H9 (cell line): ENCODE data around the gene IGFL1. TPM values are rescaled to one million over a fixed set of nuclear protein-coding genes. Genes with fewer than 3 reads are reported as not detected.
"Not testable (repeated sequence)": the region's sequence is repeated elsewhere in the genome, so short reads cannot be mapped to it uniquely, and the experiment has no call there.

Experiments used
- DNase-seq: peaks from one replicate; pipeline ENCODE4 v3.0.0-alpha.2; 2017
- H2AFZ ChIP-seq: one replicate; pipeline ENCODE4 v1.6.1; 2013; ENCODE audit warnings: mild to moderate bottlenecking, low read length, control low read depth, moderate library complexity
- H2AK5ac ChIP-seq: 2 replicates; pipeline ENCODE4 v1.6.1; 2013; ENCODE audit warnings: low read length, control low read depth, mixed read lengths; ENCODE audit not compliant: insufficient read length
- H2BK120ac ChIP-seq: one replicate; pipeline ENCODE4 v1.6.1; 2013; ENCODE audit warnings: low read depth, mild to moderate bottlenecking, low read length, control low read depth, inconsistent platforms; ENCODE audit not compliant: poor library complexity, severe bottlenecking
- H2BK12ac ChIP-seq: 2 replicates; pipeline ENCODE4 v1.6.1; 2013; ENCODE audit warnings: low read length, control low read depth, mixed read lengths, low read depth; ENCODE audit not compliant: insufficient read length
- H2BK15ac ChIP-seq: 2 replicates; pipeline ENCODE4 v1.6.1; 2013; ENCODE audit warnings: low read depth, low read length, control low read depth
- H2BK20ac ChIP-seq: one replicate; pipeline ENCODE4 v1.6.1; 2013; ENCODE audit warnings: low read depth, mild to moderate bottlenecking, low read length, control low read depth, inconsistent platforms; ENCODE audit not compliant: poor library complexity, severe bottlenecking
- H2BK5ac ChIP-seq: 2 replicates; pipeline ENCODE4 v1.6.1; 2013; ENCODE audit warnings: low read length, control low read depth, mixed read lengths; ENCODE audit not compliant: insufficient read length
- H3K14ac ChIP-seq: 2 replicates; pipeline ENCODE4 v1.6.1; 2013; ENCODE audit warnings: low read length, control low read depth; ENCODE audit not compliant: insufficient read depth
- H3K18ac ChIP-seq: 2 replicates; pipeline ENCODE4 v1.6.1; 2013; ENCODE audit warnings: low read depth, mild to moderate bottlenecking, mixed read lengths, low read length, control low read depth; ENCODE audit not compliant: insufficient read length
- H3K23ac ChIP-seq: 2 replicates; pipeline ENCODE4 v1.6.1; 2013; ENCODE audit warnings: low read length, control low read depth, mixed read lengths, low read depth; ENCODE audit not compliant: insufficient read length
- H3K23me2 ChIP-seq: 2 replicates; pipeline ENCODE4 v1.6.1; 2013; ENCODE audit warnings: low read depth, mild to moderate bottlenecking, mixed read lengths, low read length, control low read depth; ENCODE audit not compliant: insufficient read length, poor library complexity, severe bottlenecking
- H3K27ac ChIP-seq: 2 replicates; pipeline ENCODE4 v1.5.1; 2013; ENCODE audit warnings: low read length, control low read depth, mixed read lengths, low read depth; ENCODE audit not compliant: insufficient read length
- H3K27me3 ChIP-seq: 2 replicates; pipeline ENCODE4 v1.6.1; 2013; ENCODE audit warnings: low read length, control low read depth, inconsistent platforms; ENCODE audit not compliant: insufficient read depth
- H3K4ac ChIP-seq: 2 replicates; pipeline ENCODE4 v1.6.1; 2013; ENCODE audit warnings: low read depth, mild to moderate bottlenecking, control low read depth, inconsistent platforms, low read length, moderate library complexity
- H3K4me1 ChIP-seq: 2 replicates; pipeline ENCODE4 v1.6.1; 2013; ENCODE audit warnings: low read length, control low read depth, inconsistent platforms; ENCODE audit not compliant: insufficient read depth
- H3K4me2 ChIP-seq: 2 replicates; pipeline ENCODE4 v1.6.1; 2013; ENCODE audit warnings: low read length, control low read depth, mixed read lengths; ENCODE audit not compliant: insufficient read length, insufficient read depth
- H3K56ac ChIP-seq: 2 replicates; pipeline ENCODE4 v1.6.1; 2013; ENCODE audit warnings: low read depth, mild to moderate bottlenecking, mixed read lengths, low read length, control low read depth; ENCODE audit not compliant: insufficient read length
- H3K79me1 ChIP-seq: 2 replicates; pipeline ENCODE4 v1.6.1; 2013; ENCODE audit warnings: low read depth, mild to moderate bottlenecking, moderate library complexity, low read length, control low read depth, inconsistent platforms; ENCODE audit not compliant: insufficient read depth, poor library complexity, severe bottlenecking
- H3K79me2 ChIP-seq: 2 replicates; pipeline ENCODE4 v1.6.1; 2013; ENCODE audit warnings: low read length, control low read depth, inconsistent platforms; ENCODE audit not compliant: insufficient read depth
- H3K9ac ChIP-seq: 2 replicates; pipeline ENCODE4 v1.6.1; 2013; ENCODE audit warnings: low read length, control low read depth, mixed read lengths; ENCODE audit not compliant: insufficient read length; ENCODE audit errors: extremely low read depth
- H3K9me3 ChIP-seq: one replicate; pipeline ENCODE4 v1.6.1; 2013; ENCODE audit warnings: low read depth, low read length, inconsistent platforms; ENCODE audit not compliant: control insufficient read depth
- H3T11ph ChIP-seq: one replicate; pipeline ENCODE4 v1.6.1; 2013; ENCODE audit warnings: mild to moderate bottlenecking, low read length, control low read depth, inconsistent platforms
- H4K20me1 ChIP-seq: one replicate; pipeline ENCODE4 v1.6.1; 2013; ENCODE audit not compliant: control insufficient read depth, insufficient read length, insufficient read depth
- H4K5ac ChIP-seq: 2 replicates; pipeline ENCODE4 v1.6.1; 2013; ENCODE audit warnings: low read depth, mild to moderate bottlenecking, mixed read lengths, low read length, control low read depth; ENCODE audit not compliant: insufficient read length
- H4K8ac ChIP-seq: replicated peaks from 2 replicates; pipeline ENCODE4 v1.6.1; 2013; ENCODE audit warnings: low read length, control low read depth, mixed read lengths, low read depth; ENCODE audit not compliant: insufficient read length
- H4K91ac ChIP-seq: 2 replicates; pipeline ENCODE4 v1.6.1; 2013; ENCODE audit warnings: low read depth, mild to moderate bottlenecking, moderate library complexity, mixed read lengths, low read length, control low read depth; ENCODE audit not compliant: insufficient read length
- H3K27ac Mint-ChIP-seq, 3 experiments: 2 replicates in 2 of 3; 3 replicates in 1 of 3; pipeline ENCODE4 v1.8.0; 2020 to 2021; ENCODE audit warnings: mixed read lengths in 3 of 3, mild to moderate bottlenecking in 1 of 3, moderate library complexity in 1 of 3
- H3K27me3 Mint-ChIP-seq: 2 replicates; pipeline ENCODE4 v1.8.0; 2021; ENCODE audit warnings: low read depth, mild to moderate bottlenecking, moderate library complexity, mixed read lengths
- H3K36me3 Mint-ChIP-seq, 3 experiments: 2 replicates in 2 of 3; 3 replicates in 1 of 3; pipeline ENCODE4 v1.8.0; 2020 to 2021; ENCODE audit warnings: low read depth in 3 of 3, mixed read lengths in 3 of 3; ENCODE audit not compliant: insufficient read depth in 1 of 3
- H3K4me1 Mint-ChIP-seq, 2 experiments: 2 replicates each; pipeline ENCODE4 v1.8.0; 2020; ENCODE audit warnings: mixed read lengths in 2 of 2
- H3K4me3 Mint-ChIP-seq, 2 experiments: 2 replicates in 1 of 2; 3 replicates in 1 of 2; pipeline ENCODE4 v1.8.0; 2020 to 2021; ENCODE audit warnings: mild to moderate bottlenecking in 2 of 2, mixed read lengths in 2 of 2, moderate library complexity in 1 of 2
- H3K9me3 Mint-ChIP-seq, 2 experiments: 2 replicates in 1 of 2; 3 replicates in 1 of 2; pipeline ENCODE4 v1.8.0; 2020; ENCODE audit warnings: mild to moderate bottlenecking in 2 of 2, mixed read lengths in 2 of 2, moderate library complexity in 1 of 2
- WGBS: extraction: QIAGEN DNeasy Blood & Tissue Kit; methylation state at CpG from one replicate; pipeline ENCODE4 v1.1.7; 2013; ENCODE audit warnings: missing lambda C conversion rate, low lambda C conversion rate, mixed read lengths; ENCODE audit not compliant: insufficient read length; ENCODE audit errors: extremely low coverage; 5-methylcytosine and 5-hydroxymethylcytosine counted together
- total RNA-seq: library from RNA; stranded (reverse); gene quantifications from 2 replicates; pipeline ENCODE4 v1.2.1, GENCODE V29; 2021

The IGFL1 gene
- total RNA-seq, 1 experiment from 2014 or later: not detected

DNA sequence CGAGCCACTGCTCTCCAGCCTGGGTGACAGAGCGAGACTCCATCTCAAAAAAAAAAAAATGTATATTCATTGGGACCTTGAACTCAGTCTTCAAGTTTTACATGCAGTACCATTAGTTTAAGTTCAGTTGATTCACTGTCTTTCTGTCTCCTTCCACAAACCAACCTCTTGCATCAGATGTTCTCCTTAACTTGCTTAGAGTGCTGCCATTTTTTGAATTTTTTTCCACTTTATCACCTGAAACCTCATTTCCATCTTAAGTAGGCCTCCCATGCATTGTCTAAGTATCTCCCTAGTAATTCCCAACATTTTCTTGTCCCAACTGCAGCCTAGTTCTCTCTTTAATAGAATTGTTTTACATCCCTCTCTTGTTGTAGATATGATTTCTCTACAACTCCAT, 8.6 kb downstream of the IGFL1 start:
- not testable (repeated sequence) for H3K27me3 ChIP-seq, H2BK20ac ChIP-seq, H2BK5ac ChIP-seq, H3K23me2 ChIP-seq, H3K9me3 Mint-ChIP-seq, H2AK5ac ChIP-seq, H4K91ac ChIP-seq, H3K27me3 Mint-ChIP-seq, H3K4me2 ChIP-seq, H3K56ac ChIP-seq, H4K8ac ChIP-seq, H2BK120ac ChIP-seq, H3K4ac ChIP-seq, H3K4me3 Mint-ChIP-seq, H3K14ac ChIP-seq, H2AFZ ChIP-seq, H3K79me2 ChIP-seq, H4K20me1 ChIP-seq, H3K23ac ChIP-seq, H4K5ac ChIP-seq, H3K27ac Mint-ChIP-seq, H3K27ac ChIP-seq, H3K79me1 ChIP-seq, H3K18ac ChIP-seq, H3K4me1 ChIP-seq, H3K9ac ChIP-seq, DNase-seq, H2BK15ac ChIP-seq, H2BK12ac ChIP-seq, H3T11ph ChIP-seq, H3K9me3 ChIP-seq, H3K36me3 Mint-ChIP-seq
- WGBS: no CpG with 5 or more reads among the region's 2 CpGs
- H3K4me1 Mint-ChIP-seq: peaks cover 0 to 12% of the 10 kb centered on the region in 2 experiments; a peak in 3 of 4 replicates
